Embryonic facial prominence (tissue), 1 donor: ENCODE data around the gene GJB1.

Experiments used
- DNase-seq: peaks from one replicate; pipeline ENCODE4 v3.0.0-alpha.2; 2016; ENCODE audit errors: extremely low spot score

The GJB1 gene

DNA sequence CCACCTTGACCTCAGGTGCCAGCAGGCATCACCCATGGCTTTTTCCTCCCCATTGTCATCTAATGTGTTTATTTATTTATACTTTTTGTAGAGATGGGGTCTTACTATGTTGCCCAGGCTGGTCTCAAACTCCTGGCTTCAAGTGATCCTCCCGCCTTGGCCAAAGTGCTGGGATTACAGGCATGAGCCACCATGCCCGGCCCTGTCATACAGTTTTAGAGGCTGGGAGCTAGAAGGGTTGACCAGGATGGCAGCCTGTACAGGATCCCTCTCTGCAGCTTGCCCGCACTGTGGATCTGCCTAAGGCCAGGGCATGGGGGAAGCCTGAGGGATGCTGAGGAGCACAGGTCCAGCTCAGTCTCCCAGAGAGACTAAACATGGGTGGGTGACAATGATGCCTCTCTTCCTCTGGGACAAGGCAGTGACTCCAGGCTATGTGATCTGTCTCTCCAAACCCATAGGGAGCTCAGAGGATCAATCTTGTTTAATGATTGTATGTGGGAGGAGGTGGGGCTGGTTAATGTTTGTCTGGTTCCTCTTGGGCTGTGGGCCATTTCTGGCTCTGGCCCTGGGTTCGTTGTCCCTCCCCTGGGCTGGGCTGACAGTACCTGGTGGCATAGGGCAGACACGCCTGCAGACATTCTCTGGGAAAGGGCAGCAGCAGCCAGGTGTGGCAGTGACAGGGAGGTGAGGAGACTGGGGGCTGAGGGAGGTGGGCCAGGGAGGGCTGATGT lies 8.3 kb upstream of the GJB1 start:
- no peak for DNase-seq

DNA sequence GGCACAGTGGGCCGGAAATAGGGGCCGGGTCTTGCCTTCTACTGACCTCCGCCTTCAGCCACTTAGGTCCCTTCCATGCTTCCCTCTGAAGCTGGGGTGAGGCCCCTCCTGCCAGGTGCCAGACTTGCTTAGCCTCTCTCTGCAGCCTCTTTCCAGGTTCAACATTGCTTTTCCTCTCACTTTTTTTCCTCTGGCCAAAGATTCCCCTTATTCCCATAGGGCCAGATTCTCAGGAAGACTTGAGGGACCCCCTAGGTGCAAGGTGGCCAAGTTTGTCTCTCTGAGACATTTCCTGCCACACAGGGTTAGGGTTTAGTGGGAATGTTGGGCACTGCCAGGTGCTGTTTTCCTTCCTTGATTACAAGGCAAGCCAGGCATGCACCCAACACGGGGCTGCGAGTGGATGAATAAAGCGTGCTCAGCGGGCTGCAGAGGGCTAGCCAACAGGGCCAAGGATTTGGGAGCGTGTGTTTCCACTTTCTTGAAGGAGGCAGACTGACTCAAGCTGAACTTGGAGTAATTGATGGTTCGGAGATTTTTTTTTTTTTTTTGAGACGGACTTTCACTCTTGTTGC lies 7.6 kb upstream of the GJB1 start:
- no peak for DNase-seq

DNA sequence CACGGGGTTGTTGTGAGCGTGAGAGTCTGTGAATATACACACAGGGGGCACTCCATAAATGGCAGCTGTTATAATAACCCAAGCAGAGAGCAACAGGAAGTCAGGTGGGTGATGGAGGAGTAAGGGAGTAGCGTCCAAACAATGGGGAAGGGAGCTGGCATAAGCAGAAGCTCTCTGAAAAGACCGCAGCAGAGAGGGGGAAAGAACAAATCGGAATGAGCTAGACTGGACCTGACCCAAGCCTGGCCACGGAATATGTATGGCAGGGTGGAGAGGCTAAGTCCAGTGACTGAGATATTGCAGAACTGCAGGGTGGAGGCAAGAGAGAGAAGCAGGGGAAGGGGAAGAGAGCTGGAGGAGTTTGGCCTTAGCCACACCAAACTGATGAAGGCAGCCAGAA lies 6.5 kb upstream of the GJB1 start:
- DNase-seq, result no peak

DNA sequence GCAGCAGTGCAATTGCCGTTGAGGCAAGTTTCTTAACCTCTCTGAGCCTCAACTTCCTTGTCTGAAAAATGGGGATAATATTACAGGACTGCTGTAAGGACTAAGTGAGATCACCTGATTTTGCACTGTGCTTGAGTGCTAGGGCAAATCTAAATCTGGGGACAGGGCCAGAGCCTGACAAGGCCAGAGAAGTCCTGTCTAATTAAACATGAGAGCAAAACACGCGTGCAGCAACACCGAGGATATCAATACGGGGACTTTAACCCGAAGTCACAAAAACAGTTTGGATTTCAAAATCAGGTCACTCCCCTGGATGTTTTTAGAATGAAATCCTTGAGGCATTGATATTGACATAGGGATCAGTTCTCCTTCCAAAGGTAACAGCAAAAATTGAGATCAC lies 5.7 kb upstream of the GJB1 start:
- DNase-seq, result no peak

DNA sequence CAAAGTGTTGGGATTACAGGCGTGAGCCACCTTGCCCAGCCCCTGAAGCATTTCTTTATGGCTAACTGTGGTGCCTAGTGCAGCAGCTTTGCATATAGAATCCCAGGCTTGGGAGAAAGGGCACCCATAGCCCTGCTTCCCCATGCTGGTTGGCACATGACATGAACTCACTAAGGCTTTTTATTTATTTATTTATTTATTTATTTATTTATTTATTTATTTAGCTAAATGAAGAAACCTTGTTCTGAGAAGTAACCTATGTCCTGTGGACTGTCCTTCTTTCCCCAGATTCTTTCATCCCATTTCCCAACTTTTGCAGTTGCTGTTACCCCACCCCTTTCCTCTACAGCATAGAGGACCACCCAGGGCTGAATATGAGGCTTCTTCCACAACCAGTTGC lies 1.9 kb upstream of the GJB1 start:
- no peak for DNase-seq

DNA sequence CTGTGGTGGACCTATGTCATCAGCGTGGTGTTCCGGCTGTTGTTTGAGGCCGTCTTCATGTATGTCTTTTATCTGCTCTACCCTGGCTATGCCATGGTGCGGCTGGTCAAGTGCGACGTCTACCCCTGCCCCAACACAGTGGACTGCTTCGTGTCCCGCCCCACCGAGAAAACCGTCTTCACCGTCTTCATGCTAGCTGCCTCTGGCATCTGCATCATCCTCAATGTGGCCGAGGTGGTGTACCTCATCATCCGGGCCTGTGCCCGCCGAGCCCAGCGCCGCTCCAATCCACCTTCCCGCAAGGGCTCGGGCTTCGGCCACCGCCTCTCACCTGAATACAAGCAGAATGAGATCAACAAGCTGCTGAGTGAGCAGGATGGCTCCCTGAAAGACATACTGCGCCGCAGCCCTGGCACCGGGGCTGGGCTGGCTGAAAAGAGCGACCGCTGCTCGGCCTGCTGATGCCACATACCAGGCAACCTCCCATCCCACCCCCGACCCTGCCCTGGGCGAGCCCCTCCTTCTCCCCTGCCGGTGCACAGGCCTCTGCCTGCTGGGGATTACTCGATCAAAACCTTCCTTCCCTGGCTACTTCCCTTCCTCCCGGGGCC lies 1.2 kb downstream of the GJB1 start:
- DNase-seq, result no peak

DNA sequence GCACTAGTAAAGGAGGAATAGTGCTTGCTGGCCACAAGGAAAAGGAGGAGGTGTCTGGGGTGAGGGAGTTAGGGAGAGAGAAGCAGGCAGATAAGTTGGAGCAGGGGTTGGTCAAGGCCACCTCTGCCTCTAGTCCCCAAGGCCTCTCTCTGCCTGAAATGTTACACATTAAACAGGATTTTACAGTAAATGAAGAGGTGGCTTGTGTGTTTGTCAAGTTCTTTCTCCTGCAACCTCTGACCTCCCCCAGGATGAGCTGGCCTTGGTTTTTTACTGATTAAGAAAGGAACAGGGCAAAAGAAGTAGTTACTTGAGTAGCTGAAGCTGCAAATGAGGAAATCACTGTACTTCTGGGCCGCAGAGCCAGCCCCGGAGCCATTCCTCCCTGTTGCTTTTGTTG lies 2.0 kb downstream of the GJB1 start:
- DNase-seq, result no peak

DNA sequence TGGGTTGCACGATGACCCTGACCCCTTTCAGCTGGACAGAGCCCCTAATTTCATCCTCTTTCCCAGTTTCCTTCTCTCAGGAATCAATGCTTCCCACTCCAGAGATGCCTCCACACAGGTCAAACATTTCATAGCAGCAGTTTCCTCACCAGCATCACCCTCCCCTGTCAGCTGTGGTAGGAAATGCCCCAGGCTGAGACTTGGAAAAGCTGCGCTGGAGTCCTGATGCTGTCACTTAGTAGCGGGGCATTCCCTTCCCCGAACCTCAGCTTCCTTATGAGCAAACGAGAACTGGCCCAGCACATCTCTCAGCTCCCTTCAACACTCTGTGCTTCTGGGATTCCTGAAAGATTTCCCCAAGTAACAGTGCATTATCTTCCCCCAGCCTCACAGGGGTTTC lies 2.7 kb downstream of the GJB1 start:
- DNase-seq, result no peak

DNA sequence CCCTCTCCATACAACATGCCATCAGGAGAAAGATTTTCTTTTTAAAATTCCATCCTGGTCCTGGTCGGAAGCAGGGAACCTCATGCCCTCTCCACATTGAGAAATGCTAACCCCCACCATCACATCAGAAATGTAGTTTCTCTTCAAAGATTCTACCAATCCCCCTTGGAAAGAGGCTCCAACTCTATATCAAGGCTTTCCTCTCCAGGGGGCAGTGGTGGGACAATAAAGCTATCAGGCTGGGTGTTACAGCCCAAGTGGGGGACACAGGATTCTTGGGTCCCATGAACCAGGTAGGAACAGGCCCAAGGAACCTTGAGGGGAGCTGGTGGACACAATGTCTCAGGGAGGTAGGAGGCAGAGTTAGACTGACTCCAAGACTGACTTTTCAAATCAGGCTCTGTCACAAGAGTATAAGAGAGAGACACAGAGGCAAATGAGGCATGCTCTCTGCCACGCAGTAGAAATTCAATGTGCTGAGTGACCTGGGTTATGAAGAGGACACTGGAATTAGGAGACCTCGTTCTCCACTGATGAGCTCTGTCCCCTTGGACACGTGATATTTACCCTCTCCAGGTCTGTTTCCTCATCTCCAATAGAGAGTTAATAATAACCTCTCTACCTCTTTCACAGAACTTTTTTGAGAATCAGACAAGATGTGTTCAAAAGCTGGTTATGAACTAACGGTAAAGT lies 4.5 kb downstream of the GJB1 start:
- no peak for DNase-seq

DNA sequence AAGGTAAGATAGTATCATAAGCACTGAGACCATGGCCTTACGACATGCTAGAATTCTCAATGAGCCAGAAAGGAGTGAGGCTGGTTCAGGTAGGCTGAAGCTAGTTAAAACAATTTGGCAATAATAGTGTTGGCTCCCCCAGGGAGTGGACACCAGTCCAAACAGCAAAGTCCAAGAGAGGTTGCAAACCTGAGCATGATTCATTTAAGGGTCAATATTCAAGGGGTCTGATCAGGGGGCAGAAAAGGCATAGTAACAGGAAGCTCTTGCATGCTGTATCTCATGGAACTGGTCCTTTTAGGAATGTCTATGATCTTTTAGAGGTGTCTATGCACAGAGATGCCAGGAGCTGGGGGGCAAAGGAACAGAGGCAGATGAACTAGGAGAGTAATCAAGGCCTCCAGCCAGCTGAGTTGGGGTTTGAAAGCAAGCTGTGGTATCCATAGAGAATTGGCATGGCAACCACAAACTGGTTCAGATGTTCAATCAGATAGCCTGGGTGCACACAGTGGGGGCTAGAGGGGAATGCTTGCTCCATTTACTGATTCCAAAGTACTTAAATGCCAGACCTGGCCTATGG lies 5.1 kb downstream of the GJB1 start:
- no peak for DNase-seq

DNA sequence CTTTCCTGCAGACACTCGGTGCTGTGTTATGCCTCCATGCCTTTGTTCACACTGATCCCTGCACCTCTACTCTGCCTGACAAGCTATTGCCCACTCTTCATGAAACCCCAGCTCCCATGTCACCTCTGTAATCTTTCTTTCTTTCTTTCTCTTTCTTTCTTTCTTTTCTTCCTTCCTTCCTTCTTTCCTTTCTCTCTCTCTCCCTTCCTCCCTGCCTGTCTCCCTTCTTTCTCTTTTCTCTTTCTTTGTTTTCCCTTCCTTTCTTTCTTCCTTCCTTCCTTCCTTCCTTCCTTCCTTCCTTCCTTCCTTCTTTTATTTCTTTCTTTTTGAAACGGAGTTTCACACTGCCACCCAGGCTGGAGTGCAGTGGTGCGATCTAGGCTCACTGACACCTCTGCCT lies 12.5 kb downstream of the GJB1 start:
- no peak for DNase-seq

DNA sequence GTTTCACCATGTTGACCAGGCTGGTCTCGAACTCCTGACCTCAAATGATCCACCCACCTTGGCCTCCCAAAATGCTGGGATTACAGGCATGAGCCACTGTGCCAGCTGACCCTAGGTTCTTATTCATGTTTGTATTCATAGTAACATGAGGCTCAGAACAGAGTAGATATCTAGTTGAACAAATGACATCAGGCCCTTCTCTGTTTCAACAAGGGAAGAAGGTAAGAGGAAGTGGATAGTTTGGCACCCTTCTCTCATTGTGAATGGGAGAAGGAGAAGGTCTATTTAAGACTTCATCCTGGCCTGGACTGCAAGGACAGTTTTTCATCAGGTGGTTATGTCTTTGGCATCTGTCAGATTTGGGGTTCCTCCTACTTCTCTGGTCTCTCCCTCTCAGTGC lies 13.8 kb downstream of the GJB1 start:
- no peak for DNase-seq

DNA sequence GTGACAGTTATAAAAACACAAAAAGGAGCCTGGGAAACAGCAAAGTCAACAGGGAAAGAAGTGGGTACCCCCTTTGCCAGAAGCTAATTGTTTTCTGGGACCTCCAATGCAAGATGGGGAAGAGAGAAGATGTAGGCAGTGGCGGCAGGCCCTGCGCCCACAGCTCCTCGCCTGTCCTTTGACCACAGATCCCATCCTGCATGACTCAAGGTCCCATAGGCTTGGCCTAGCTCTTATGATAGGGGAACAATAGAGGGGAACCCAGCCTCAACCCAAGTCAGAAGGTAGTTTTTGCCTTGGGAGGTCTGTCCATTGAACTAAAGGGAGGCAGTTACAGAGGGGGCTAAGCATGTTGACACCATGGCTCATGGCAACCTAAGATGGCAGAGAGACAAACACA lies 16.8 kb downstream of the GJB1 start:
- DNase-seq, result no peak

DNA sequence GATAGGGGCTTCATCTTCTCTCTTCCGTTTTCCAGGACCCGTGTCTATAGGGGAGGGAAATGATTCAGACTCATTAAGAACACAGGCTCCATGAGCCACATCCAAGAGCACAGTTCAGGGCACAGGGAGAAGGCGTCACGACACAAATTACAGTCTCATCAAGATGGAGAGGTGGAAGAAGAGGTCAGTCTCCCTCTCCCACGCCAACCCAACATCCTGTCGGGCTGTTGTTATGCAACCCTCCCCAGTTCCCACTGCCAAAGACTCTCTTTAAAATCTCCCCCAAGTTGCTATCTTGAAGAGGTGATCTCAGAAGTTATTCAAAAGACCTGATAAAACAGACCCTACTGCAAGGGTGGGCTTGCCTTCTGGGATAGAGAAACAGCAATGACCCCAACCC lies 18.3 kb downstream of the GJB1 start:
- DNase-seq, result no peak

DNA sequence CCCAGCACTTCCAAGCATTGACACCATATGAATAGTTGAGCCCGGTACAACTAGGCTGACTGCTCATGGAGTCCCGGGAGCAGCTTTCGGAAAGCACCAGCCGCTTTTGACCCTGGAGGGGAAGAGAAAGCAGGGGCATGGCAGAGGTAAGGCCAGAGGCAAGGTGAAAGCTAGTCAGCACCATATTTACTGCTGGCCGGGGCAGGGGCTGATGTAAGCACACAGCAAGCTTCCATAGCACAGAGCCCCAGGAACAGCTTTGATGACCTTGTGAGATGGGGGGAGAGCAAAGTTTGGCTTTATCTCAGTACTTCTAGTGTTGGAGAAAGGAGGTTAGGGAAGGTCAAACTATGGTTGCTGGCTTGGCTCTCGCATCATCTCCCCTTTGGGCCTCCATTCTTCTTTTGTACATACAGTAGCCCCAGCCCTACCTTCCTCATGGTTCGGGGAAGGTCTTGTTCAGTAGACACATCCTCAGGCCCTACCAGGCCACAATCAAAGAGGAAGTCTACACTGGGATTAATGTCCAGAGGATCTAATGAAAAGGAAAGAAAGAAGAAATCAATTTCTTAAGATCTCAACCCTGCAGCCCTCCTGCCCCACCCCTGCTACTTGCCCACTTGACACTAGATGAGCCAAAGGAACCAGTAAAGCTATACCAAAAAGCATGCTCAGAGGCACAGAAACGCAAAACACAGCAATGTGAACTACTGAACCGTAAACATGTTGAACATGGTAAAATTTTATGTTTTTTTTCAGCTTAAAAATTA lies 21.5 kb downstream of the GJB1 start:
- DNase-seq, result no peak

DNA sequence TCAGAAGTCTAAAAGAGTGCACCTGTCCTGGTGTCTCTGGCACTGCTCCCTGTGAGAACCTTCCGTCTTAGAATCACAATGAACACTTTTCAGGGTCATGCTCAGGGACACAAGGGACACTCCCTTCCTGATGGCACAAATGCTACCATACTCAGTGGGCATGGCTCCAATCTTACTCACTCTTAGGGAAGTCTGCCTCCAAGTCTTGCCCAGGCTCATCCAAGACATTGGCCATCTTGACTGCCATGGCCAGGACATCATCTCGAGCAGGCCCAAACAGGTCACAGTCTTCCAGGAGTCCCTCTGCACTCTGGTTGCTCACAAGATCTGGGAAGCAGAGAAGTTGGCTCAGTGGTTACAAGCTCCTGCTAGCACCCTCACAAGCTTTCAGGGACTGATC lies 22.1 kb downstream of the GJB1 start:
- no peak for DNase-seq

DNA sequence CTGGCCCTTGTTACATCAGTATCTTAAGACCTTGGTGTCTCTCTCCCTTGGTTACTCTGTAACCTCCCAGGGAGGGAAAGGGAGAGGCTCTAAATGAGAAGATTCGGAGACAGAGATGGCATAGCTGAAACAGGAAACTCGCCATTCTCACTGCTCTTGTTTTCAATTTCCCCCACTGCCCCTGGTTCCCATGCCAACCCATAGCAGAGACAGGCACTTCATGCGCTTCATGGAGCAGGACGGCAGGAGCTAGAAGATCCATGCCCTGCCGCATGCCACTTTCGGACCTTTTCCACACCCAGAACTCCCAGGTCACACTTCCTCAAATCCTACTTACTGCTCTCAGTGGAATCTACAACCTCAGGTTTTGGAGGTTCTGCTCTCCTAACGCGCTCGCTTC lies 27.8 kb downstream of the GJB1 start:
- DNase-seq, result no peak

DNA sequence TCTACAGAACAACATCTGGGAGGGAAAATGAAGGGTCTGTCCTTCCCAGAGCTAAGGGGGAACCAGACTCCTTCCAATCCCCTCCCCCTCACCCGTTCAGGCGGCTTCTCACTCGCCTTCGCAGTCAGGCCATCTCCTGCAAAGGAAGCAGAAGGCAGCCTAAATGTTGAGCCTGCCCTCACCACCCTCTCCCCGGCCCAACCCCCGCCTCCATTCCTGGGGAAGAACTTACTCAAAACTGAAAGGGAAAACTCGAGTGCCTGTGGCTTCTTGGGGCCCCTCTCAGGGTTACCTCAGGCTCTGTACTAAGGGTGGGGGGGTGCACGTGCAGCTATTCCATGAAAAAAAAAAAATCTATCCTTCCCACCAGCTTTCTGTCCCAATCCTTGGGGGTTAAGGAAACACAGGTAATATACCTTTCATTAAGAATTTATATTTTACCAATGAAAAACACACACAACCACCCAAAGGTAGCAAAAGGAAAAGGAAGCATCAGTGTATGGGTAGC lies 28.5 kb downstream of the GJB1 start:
- peak; percentile 6 for DNase-seq

DNA sequence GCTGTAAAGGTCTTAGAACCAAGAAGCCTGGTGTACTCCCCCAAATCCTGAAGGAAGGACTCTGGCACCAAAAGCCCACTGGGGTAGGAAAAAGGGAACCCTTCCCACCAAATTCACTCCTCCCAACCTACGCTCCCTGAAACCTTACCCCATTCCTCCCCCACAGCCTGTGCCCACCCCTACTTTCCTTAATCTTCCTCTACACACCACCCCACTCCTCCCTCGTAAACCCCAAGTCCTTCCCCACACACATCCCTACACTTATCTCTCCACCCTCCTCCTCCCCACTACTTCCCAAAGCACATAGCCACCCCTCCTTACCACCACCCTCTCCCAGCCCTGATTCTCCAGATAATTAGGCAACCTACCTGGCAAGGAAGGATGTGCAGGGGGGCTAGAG lies 29.2 kb downstream of the GJB1 start:
- no peak for DNase-seq

DNA sequence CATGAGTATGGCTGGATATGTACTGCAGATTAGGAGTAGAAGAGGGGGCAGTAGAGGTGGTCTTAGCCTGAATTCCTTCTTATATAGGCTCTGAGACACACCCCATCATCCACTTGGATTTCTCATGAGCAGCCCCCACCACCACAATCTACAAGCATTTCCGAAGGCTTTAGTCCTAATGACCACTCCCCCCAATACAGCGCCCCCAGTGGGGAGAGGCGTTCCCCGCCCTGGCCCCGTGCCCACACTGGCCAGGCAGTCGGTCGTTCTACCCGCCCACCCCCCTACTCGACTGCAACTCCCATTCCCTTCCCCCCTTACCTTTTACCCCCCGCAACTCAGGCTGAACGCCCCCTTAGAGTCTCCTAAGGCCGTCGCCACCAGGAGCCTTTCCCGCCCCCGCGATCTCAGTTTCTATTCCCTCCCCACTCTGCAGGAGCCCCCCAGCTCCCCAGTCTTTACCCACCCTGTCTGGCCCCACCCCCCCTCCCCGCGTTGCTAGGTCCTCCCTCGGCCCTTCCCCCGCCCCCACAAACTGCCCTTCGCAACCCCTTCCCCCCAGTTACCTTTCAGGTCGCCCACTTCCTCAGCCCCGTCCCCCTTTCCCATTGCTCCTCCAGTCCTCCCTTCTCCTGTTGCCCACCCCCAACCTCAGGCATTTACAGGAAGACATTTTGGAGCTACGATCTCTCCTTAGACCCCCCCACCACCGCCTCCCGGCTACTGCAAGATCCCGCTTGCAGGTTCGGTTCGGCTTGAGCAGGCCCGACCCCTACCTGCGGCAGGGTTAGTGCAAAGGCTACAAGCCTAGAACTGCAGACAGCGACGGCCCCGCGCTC lies 30.4 kb downstream of the GJB1 start:
- peak; percentile 11 for DNase-seq
